DMS153 (cell line): ENCODE data around the gene SIVA1.

Source experiments
- DNase-seq: peaks from one replicate; lab custom pipeline; 2025; lab: John Stamatoyannopoulos, UW

SIVA1 gene, protein sequence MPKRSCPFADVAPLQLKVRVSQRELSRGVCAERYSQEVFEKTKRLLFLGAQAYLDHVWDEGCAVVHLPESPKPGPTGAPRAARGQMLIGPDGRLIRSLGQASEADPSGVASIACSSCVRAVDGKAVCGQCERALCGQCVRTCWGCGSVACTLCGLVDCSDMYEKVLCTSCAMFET

DNA sequence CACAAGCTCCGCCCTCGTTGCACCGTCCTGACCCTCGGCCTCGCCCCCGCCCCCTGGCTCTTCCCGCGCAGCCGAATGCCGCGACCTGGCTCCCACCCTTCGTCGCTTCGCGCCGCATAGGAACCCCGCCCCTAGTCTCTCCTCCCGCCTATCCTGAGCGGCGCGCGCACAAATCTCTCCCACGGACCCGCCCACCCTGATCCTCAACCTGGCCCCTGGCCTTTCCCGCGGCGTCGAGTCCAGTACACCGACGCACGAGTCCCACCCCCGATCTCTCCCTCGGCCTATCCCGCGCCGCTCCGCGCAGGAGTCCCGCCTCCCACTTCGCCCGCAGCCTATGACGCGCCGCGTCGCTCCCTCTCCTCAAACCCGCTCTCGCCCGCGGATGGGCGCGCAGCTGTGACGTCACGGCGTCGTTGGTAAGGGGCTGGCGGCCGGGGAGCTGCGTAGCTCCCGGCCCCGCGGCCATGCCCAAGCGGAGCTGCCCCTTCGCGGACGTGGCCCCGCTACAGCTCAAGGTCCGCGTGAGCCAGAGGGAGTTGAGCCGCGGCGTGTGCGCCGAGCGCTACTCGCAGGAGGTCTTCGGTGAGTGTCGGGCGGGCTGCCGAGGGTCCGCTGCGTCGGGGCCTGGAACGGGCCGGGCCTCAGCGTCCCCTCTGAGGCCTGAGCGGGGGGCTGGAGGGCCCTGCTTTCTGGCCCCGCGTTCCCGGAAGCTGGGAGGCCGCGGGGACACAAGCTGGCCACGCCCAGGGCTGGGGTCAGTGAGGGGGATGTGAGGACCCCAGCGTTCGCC is at the start of gene SIVA1:
SIVA1 (plus strand) TSS at position 413 of the 793 bp plus-strand sequence; CDS start at position 468, 55 bp downstream.
- peak; percentile 94 for DNase-seq

DNA sequence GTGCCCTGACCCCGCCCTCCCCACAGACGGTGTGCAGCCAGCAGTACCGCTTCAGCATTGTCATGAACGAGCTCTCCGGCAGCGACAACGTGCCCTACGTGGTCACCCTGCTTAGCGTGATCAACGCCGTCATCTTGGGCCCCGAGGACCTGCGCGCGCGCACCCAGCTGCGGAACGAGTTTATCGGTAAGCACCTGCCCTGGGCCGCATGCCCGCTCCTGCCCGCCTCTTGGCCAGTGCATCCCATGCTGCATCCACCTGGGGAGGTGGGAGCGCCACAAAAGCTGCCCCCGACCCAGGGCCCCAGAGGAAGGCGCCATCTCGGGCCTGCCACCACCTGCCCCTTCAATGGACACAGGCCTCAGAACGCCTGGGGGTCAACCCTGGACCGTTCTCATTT is 49.7 kb upstream of the SIVA1 start:
- DNase-seq: no peak

DNA sequence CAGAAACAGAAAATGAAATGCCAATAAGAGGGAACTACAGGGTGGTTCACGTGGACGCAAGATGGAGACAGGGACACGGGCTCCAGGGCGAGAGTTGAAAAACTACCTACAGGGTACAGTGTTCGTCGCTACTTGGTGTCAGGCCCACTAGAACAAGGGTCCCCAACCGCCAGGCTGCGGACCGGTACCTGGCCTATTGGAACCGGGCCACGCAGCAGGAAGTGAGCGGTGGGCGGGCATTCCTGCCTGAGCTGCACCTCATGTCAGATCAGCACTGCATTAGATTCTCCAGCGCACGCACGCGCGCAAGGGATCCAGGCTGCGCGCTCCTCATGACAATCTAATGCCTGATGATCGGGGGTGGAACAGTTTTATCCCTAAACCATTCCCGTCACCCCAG is 48.7 kb upstream of the SIVA1 start:
- no peak for DNase-seq

DNA sequence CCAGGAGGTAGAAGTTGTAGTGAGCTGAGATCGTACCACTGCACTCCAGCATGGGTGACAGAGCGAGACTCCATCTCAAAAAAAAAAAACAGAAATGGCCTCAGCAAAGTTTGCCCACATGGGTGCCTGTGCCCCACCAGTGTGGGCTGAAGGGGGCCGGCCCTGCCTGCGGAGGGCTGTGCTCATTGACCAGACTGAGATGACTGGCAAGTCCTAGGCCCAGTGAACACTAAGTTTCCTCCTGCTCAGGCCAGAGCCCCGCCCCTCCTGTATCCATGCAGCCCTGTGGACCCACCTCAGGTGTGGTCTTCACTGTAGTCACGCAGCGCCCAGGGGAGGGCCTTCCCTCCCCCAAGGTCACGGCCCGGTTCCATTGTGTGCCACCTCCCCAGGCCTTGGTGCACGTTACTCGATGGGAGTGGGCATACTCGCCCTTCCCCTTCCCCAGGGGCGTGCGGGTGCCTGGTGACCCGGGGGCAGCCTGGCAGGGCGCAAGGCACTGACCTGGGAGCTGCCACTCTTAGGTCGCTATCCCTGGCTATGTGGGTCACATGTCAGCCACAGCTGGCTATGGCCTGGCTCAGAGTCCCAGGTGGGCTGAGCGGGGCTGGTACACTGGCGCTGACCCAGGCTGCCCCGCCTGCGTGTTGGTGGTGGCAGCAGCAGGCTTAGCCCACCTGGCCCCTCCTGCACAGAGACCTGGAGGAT is 47.5 kb upstream of the SIVA1 start:
- no peak for DNase-seq

DNA sequence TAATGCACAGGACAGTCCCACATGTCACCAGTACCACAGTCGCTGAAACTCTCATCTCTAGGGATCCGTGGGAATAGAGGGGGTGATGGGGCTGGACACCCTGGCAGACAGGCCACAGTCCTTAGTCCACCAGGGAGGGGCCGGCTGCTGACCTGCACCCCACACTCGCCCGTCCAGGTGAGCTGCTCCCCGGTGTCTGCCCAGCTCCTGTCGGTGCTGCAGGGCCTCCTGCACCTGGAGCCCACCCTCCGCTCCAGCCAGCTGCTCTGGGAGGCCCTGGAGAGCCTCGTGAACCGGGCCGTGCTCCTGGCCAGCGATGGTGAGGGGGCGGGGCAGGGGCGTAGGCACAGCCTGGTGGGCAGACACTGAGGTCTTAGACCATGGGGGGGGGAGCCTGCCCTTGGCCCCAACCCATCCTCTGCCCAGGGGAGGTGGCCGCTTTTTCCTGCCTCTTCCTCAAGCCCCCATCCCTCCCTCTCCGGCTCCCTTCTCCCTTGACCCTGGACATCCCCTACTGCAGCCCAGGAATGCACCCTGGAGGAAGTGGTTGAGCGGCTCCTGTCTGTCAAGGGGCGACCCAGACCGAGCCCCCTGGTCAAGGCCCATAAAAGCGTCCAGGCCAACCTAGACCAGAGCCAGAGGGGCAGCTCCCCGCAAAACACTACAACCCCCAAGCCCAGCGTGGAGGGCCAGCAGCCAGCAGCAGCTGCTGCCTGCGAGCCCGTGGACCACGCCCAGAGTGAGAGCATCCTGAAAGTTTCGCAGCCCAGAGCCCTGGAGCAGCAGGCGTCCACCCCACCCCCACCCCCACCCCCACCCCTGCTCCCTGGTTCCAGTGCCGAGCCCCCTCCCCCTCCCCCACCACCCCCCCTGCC is 46.0 kb upstream of the SIVA1 start:
- no peak for DNase-seq

DNA sequence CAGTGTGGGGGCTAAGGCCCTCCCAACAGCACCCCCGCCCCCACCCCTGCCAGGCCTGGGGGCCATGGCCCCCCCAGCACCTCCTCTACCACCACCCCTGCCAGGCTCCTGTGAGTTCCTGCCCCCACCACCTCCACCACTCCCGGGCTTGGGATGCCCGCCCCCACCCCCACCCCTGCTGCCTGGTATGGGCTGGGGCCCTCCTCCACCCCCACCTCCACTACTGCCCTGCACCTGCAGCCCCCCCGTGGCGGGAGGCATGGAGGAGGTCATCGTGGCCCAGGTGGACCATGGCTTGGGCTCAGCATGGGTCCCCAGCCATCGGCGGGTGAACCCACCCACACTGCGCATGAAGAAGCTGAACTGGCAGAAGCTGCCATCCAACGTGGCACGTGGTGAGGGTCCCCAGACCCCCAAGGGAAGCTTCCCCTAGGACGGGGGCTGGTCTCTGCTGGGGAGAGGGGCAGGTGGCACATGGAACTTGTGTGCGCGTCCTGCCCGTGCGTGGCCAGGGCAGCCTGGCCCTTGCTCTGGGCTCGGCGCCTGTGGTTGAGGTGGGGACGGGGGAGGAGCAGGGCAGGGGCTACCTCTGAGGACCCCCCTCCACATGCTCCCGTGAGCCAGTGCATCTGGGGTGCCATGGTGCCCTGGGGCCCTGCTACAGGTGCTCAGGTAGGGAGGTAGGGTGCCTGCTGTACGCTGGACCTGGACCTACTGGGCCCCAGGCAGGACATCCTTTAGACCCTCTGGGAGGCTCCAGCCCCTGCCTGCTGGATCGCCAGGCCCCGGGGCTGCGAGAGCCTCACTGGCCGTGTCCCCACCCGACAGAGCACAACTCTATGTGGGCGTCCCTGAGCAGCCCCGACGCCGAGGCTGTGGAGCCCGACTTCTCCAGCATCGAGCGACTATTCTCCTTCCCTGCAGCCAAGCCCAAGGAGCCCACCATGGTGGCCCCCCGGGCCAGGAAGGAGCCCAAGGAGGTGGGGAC is 45.0 kb upstream of the SIVA1 start:
- DNase-seq: no peak

DNA sequence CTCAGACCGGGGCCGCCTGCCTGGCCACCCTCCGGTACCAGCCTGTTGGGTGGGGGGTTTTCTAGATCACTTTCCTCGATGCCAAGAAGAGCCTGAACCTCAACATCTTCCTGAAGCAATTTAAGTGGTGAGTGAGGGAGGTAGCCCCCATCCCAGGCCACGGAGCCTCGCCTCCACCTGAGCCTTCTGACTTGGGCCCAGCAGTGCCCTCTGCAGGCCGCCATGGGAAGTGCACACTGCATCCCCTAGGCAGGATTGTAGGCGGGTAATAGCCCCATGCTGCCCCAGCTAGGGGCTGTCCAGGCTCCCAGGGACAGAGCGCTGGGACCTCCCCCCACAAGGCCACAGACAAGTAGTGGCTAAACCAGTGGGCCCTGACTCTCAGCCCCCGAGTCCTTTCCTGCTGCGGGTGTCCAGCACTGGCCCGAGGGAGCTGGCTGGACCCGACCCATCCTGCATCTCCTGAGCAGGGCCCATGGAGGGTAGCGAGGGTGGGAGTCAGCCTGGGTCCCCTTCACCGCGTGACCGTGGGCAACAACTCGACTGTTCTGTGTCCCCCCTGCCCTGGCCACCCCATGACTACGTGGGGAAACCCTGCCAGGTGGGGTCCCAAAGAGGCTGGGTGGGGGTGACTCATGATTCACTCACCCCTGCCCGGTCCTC is 44.2 kb upstream of the SIVA1 start:
- DNase-seq: no peak

DNA sequence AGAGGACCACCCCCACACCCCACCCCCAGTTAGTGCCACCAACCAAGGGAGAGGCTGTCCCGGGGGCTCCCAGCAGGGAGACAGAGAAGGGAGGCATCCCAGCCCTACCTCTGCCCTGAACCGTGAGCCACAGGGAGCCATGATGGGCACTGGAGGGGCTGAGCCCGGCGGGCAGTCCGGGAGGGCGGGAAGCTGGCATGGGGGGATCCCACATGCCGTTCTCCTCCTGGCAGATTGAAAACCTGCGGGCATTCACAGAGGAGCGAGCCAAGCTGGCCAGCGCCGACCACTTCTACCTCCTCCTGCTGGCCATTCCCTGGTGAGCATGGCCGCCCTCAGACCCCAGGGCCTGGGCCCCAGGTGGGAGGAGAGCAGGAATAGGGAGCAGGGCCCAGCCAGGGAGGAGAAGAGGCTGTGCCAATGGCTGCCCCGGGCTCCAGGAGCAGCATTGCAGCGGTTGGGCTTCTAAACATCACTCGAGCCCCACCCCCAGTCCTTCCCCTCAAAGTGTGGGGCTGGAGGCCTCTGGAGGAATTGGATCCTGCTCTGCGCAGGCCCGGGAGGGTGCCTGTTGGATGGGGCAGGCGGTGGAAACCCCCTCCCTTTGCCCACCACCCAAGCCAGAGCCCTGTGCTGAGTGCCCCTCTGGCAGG is 43.4 kb upstream of the SIVA1 start:
- DNase-seq: no peak

DNA sequence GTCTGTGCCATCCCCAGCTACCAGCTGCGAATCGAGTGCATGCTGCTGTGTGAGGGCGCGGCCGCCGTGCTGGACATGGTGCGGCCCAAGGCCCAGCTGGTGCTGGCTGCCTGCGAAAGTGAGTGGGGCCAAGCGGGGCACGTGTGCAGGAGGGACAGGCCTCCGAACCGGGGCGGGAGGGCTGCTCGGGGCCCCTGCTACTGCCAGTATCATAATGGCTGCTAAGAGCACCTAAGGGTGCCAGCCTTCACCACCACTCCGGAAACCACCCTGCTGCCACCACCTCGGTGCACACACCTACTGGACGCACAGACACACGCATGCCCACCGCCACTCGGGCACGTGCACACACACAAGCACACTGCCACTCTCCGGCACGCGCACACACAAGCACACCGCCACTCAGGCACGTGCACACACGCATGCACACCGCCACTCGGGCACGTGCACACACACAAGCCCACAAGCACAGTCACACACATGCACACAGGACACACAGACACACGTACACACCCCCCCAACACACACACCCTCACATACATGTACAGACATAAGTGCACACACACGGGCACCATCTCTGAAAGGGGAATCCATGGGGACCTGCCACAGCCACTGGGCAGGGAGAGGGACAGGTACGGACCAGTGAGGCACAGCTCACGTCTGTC is 42.7 kb upstream of the SIVA1 start:
- no peak for DNase-seq

DNA sequence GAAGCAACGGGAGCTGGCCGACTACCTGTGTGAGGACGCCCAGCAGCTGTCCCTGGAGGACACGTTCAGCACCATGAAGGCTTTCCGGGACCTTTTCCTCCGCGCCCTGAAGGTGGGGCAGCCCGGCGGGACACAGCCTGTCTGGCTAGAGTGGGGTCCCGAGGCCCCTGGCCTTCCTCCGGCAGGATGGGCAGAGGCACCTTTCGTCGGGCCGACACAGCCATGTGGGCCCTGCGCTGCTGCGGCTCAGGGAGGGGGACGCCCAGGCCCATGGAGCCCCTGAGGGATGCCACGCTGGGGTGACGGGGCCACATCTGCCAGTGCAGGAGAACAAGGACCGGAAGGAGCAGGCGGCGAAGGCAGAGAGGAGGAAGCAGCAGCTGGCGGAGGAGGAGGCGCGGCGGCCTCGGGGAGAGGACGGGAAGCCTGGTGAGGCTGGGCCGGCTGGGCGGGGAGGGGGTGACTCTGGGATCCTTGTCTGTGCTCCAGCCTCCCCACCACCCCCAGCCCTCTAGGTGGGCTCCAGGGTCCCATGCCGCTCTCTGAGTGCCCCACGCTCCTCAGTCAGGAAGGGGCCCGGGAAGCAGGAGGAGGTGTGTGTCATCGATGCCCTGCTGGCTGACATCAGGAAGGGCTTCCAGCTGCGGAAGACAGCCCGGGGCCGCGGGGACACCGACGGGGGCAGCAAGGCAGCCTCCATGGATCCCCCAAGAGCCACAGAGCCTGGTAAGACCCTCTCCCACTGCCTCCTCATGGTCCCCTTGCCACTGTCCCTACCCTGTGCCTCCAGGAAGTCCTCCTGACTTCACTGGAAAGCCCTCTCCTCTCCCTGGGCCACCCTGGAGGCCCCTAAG is 39.8 kb upstream of the SIVA1 start:
- DNase-seq: no peak

DNA sequence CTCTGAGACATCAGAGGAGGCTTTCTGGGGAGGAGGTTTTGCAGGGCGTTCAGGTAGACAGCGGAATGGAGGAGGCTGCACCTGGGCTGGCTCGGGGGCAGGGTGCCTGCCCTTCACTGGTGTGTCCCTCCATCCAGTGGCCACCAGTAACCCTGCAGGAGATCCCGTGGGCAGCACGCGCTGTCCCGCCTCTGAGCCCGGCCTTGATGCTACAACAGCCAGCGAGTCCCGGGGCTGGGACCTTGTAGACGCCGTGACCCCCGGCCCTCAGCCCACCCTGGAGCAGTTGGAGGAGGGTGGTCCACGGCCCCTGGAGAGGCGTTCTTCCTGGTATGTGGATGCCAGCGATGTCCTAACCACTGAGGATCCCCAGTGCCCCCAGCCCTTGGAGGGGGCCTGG is 38.9 kb upstream of the SIVA1 start:
- DNase-seq: no peak

DNA sequence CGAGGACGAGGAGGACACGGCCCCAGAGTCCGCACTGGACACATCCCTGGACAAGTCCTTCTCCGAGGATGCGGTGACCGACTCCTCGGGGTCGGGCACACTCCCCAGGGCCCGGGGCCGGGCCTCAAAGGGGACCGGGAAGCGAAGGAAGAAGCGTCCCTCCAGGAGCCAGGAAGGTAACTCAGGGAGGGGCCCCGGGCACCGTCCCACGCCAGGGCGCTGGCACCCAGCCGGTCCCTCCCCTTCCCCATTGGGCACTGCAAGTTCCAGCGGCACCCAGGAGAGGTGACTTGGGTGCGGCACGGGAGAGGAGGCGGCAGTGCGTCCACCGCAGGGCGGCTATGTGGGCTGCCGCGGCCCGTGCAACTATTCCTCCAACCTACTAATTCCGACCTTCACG is 38.3 kb upstream of the SIVA1 start:
- no peak for DNase-seq

DNA sequence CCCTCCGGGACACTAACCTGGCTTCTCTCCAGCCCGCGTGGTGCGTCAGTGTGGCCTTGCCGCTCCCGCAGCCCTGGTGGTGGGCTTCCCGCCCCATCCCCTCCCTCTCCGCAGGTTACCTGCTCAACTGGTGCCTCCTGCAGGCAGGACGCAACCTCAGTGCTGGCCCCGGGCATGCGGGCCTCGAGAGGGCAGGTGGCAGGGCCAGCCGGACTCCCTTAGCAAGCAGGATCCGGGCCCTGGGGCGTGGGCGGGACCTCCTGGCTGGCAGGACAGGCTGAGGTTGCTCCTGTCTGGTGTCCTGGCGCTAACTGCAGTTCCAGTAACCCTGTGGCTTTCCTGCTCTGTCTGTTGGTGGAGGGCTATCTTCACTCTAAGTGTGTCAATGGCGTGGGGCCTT is 37.5 kb upstream of the SIVA1 start:
- no peak for DNase-seq

DNA sequence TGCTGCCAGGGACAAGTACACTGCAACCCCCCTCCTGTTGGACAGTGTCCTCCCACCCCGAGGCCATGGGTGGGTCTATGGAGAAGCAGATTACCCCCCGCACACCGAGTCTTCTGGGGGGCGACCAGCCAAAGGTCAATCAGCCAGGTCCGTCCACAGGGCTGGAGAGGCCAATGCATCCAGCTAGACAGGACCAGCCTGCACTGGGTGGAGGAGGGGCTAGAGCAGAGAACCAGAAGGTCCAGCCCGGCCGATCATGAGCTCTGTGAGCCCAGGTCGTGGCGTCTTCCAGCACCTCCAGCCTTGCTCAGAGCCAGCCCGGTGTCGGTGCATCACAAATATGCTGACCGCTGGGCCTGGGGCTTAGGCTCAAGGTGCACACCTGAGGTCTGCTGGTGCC is 37.1 kb upstream of the SIVA1 start:
- no peak for DNase-seq

DNA sequence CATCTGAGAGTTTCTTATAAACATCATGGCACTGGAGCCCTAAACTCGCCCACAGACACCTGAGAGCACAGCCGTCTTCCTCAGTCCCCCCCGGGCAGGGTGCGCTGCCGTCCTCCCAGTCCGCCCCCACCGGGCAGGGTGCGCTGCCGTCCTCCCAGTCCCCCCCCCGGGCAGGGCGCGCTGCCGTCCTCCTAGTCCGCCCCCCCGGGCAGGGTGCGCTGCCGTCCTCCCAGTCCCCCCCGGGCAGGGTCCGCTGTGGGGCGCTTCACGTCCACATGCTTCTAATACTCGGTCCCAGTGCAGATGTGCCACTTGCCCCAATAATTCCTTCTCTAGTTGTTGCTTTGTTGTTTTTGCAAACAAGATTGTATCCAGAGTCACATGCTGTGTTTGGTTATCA is 35.8 kb upstream of the SIVA1 start:
- no peak for DNase-seq

DNA sequence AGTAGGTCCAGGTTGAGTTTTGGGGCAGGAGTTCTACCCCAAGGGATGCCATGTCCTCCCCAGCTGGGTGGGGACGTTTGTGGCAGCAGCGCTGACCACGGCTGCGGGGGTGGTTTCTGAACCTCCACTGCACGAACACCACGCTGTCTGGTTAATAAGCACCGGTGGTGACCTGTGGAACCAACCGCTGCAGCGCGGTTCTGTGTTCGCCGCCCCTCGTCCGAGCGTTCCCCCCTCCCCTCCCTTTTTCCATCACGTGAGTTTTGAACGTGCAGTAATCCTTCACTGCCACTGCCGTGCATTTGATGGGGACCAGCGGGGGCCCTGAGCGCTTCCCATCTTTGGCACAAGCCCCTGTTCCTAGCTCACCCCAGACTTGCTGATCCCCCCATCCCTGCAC is 35.3 kb upstream of the SIVA1 start:
- no peak for DNase-seq

DNA sequence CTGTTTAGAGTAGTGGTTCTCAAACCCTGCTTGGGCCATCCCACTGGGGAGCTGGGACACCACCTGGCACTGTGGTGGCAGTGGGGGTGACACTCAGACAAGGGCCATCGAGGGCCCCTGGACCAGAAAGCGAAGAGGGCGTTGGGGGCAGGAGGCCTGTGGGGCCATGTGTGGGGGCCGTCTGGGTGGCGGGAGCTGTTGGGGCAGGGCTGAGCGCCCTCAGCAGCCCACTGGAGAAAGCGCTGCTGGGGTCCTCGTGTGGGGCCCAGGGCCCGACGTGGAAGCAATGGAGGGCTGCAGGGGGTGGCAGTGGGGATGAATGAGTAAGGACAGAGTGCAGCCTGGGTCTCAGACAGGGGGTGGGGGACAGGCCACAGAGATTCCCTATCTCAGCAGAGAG is 34.8 kb upstream of the SIVA1 start:
- DNase-seq: no peak

DNA sequence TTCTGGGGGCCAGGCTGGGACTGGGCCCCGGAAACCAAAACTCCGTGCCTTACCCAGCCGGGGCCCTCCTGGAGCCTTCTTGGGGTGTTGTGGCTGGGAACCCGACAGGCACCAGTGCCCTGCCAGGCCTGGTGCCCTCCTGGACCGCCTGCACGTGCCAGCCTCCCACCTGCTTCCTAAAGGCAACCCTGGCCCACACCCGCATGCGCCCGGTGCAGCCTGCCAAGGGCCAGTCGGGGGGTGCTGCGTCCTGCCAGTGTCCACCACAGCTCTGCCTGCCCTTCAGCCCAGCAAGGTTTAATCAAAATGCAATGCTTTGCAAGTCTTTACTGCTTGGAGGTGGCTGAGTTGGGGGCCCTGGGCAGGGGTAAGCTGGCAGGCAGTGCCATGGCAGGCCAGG is 34.1 kb upstream of the SIVA1 start:
- DNase-seq: no peak

DNA sequence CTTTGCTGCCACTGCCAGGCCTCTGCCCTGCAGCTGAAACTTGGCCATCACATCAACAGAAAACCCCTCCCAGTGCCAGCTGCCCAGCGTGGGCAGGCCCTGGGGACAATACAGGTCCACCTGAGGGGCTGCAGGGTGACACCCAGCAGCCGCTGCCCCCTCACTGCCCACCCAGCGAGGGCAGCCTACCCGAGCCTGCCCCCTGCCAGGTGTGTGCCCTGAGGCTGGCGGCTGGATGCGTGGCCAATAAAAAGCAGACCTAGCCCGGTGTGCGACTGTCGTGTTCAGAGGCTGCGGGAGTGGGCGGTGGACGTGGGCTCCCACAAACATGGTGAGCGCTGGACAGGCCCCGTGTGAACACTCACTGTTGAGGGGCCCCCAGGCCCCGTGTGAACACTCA is 33.6 kb upstream of the SIVA1 start:
- DNase-seq: no peak
